ENCODE results near the gene ELOF1.

DNA sequence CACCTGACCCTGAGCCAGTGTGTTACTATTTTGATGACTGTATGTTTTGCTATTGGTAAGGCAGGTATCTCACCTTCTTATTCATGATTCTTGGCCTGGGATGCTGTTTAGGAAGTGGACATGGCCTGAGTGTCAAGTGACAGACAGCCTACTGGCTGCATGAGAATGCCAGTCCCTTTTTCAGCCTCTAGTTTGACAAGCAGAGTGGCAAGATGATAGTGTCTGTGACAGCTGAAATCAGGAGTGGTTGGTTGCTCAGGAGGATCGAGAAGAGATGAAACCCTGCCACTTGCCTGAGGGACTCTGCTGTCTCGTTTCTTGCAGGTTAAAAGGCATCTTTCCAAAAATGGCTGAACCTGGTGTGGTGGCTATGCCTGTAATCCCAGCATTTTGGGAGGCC is 7.1 kb upstream of the ELOF1 start:
- TF ChIP-seq EP300 (IDR thresholded peaks at IDR 0.05; ENCODE audit: borderline replicate concordance) (no peak), YY1 (IDR thresholded peaks at IDR 0.05; ENCODE audit: low read depth) (no peak), CEBPB (IDR thresholded peaks at IDR 0.05) (no peak), TAF1 (IDR thresholded peaks at IDR 0.05; ENCODE audit: low read depth) (no peak), TEAD4 (IDR thresholded peaks at IDR 0.05) (no peak), RAD21 (IDR thresholded peaks at IDR 0.05; ENCODE audit: low read depth) (no peak), FOXM1 (IDR thresholded peaks at IDR 0.05; ENCODE audit: borderline replicate concordance, low read depth) (no peak), TCF12 (IDR thresholded peaks at IDR 0.05; ENCODE audit: low read depth) (no peak), NFIC (IDR thresholded peaks at IDR 0.05) (no peak)

Measured in Ishikawa (cell line).